GM12878 (cell line): ENCODE results near the gene DXO.

Experiments used
- CEBPB ChIP-seq, 2 experiments: fragments of 150-350 bp in 1 of 2; IDR thresholded peaks; 2 replicates each; pipeline ENCODE4 v1.6.1; 2012 to 2014; ENCODE audit warnings: low read depth in 2 of 2, low read length in 2 of 2, borderline replicate concordance in 1 of 2, inconsistent platforms in 1 of 2
- CTCF ChIP-seq, 3 experiments: IDR thresholded peaks in 2 of 3; conservative IDR thresholded peaks in 1 of 3; 2 replicates each; pipeline ENCODE4 v1.5.1; 2011; ENCODE audit warnings: low read depth in 3 of 3, low read length in 3 of 3, mild to moderate bottlenecking in 3 of 3, control low read depth in 2 of 3, moderate library complexity in 2 of 3, inconsistent platforms in 1 of 3, mixed read lengths in 1 of 3; ENCODE audit not compliant: control insufficient read depth in 2 of 3, insufficient read depth in 1 of 3; ENCODE audit errors: extremely low read depth in 1 of 3
- JUNB ChIP-seq: IDR thresholded peaks from 2 replicates; pipeline ENCODE4 v1.6.1; 2016; ENCODE audit warnings: antibody characterized with exemption, mild to moderate bottlenecking
- MEF2A ChIP-seq: IDR thresholded peaks from 2 replicates; pipeline ENCODE4 v1.6.1; 2011; ENCODE audit warnings: low read depth, mild to moderate bottlenecking, low read length, moderate library complexity; ENCODE audit not compliant: insufficient read depth
- POLR2A ChIP-seq: IDR thresholded peaks from 2 replicates; pipeline ENCODE4 v1.6.1; 2011; ENCODE audit warnings: low read depth, mild to moderate bottlenecking, low read length
- POLR2AphosphoS5 ChIP-seq: IDR thresholded peaks from 2 replicates; pipeline ENCODE4 v1.6.1; 2011; ENCODE audit warnings: mild to moderate bottlenecking, low read length, inconsistent platforms
- RAD51 ChIP-seq: fragments of 450-650 bp; IDR thresholded peaks from 2 replicates; pipeline ENCODE4 v1.6.1; 2016; ENCODE audit warnings: moderate library complexity, mild to moderate bottlenecking, inconsistent platforms
- ZNF274 ChIP-seq: IDR thresholded peaks from one replicate; pipeline ENCODE4 v1.8.0; 2011; ENCODE audit not compliant: insufficient read length, insufficient read depth
- ZZZ3 ChIP-seq: IDR thresholded peaks from 2 replicates; pipeline ENCODE4 v1.6.1; 2011; ENCODE audit warnings: low read depth; ENCODE audit not compliant: control insufficient read depth, insufficient read length

- 0 out of 2 replicates have a peak, but pooled peaks have one; percentile 20 for TF ChIP-seq MEF2A
- TF ChIP-seq ZNF274 = no peak
- no peak; the same call in 1 of the 2 replicates for TF ChIP-seq JUNB
- peak in 1 of 2 experiments; percentile 94; a peak in 2 of 4 replicates for TF ChIP-seq CEBPB (IDR thresholded peaks at IDR 0.05; ENCODE audit: borderline replicate concordance in 1 of 2, low read depth in 2 of 2, low read length in 2 of 2)
- no peak for TF ChIP-seq CTCF (IDR thresholded peaks at IDR 0.05 in 2 of 3, conservative IDR thresholded peaks at IDR 0.05 in 1 of 3; ENCODE audit: control insufficient read depth in 2 of 3, extremely low read depth in 1 of 3, insufficient read depth in 1 of 3, low read depth in 3 of 3, low read length in 3 of 3)
- TF ChIP-seq POLR2AphosphoS5 = peak; percentile 53; the same call in 1 of the 2 replicates
- no peak; the same call in 1 of the 2 replicates for TF ChIP-seq RAD51
- TF ChIP-seq POLR2A = peak; percentile 83
- no peak for TF ChIP-seq ZZZ3
Observed at GRCh38 chr6:31971993-31972708, at the start of gene DXO.
